ENCODE measurements around the gene INTS15.

INTS15 gene

DNA sequence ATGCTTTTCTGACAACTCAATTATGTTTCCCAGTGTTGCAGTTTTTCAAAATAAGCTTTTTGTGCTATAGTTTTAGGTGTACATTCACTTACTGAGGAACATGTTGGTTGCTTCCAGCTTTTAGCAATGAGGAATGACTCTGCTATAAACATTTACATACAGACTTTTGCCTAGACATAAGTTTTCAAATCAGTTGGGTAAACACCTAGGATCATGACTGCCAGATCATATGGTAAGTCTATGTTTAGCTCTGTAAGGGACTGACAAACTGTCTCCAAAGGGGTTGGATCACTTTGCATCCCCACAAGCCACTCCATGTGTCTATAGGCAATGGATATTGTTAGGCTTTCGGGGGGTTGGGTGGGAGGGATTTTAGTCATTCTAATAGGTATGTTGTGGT lies 27.7 kb upstream of the INTS15 start:
- H3K27me3 ChIP-seq (replicated peaks) = no peaks in the 10 kb centered on the region
- DNase-seq = no peak
- H3K27ac ChIP-seq = no peak overlapping the region
- in situ Hi-C loops (cut with HindIII; ENCODE audit: low pct_ligation_motif_present, low sequenced_read_pairs) = no loop called here
- H3K4me3 ChIP-seq (ENCODE audit: low read depth, low read length) = no peak overlapping the region
- TF ChIP-seq, protein P1, sequence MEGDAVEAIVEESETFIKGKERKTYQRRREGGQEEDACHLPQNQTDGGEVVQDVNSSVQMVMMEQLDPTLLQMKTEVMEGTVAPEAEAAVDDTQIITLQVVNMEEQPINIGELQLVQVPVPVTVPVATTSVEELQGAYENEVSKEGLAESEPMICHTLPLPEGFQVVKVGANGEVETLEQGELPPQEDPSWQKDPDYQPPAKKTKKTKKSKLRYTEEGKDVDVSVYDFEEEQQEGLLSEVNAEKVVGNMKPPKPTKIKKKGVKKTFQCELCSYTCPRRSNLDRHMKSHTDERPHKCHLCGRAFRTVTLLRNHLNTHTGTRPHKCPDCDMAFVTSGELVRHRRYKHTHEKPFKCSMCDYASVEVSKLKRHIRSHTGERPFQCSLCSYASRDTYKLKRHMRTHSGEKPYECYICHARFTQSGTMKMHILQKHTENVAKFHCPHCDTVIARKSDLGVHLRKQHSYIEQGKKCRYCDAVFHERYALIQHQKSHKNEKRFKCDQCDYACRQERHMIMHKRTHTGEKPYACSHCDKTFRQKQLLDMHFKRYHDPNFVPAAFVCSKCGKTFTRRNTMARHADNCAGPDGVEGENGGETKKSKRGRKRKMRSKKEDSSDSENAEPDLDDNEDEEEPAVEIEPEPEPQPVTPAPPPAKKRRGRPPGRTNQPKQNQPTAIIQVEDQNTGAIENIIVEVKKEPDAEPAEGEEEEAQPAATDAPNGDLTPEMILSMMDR (IDR thresholded peaks at IDR 0.05; ENCODE audit: low read depth, low read length, missing control alignments) = no peak
- H3K36me3 ChIP-seq (replicated peaks) = no peaks in the 10 kb centered on the region

DNA sequence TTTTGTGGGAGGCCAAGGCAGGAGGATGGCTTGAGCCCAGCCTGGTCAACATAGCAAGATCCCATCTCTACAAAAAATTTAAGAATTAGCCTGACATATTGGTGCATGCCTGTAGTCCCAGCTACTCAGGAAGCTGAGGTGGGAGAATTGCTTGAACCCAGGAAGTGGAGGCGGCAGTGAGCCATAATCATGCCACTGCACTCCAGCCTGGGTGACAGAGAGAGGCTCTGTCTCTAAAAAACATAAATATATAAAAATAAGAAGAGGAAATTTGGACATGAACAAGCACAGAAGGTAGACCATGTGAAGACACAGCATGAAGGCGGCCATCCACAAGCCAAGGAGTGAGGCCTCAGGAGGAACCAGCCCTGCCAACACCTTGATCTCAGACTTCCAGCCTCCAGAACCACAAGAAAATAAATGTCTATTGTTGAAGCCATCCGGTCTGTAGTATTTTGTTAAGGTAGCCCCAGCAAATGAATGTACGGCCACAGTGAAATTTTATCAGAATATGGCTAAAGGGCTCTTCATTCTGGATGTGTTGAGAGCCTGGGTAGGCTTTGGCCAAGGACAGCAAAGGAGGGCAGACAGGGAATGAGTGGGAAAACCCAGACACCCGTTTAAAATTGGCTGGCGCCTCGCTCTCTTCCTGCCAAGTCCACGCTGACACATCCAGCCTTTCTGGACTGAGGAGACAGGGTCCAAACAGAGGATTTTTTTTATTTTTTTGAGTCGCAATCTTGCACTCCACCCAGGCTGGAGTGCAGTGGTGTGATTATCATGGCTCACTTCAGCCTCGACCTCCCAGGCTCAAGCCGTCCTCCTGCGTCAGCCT lies 25.7 kb upstream of the INTS15 start:
- no peak for DNase-seq
- Histone ChIP-seq H3K4me3 (ENCODE audit: low read depth, low read length) (no peak overlapping the region), H3K36me3 (replicated peaks) (no peaks in the 10 kb centered on the region), H3K27me3 (replicated peaks) (no peaks in the 10 kb centered on the region), H3K27ac (no peak overlapping the region)
- TF ChIP-seq, protein P1 (IDR thresholded peaks at IDR 0.05; ENCODE audit: low read depth, low read length, missing control alignments) = no peak
- in situ Hi-C loops (cut with HindIII; ENCODE audit: low pct_ligation_motif_present, low sequenced_read_pairs) = no loop called here

DNA sequence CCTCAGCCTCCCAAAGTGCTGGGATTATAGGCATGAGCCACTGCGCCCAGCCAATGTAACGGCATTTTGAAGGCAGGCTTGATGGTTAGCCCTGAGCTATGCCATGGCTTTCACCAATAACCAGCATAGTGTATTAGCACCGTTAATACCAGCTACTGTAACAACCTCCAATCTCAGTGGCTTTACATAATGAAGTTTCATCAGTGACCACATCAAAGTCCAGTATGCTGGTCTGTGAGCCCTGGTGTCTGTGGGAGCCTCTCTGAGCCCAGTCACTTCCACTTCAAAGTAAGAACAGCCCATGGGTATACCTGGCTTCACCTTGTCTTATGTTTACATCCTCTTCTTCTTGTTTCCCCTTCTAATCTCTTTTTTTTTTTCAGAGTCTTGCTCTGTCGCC lies 24.2 kb upstream of the INTS15 start:
- in situ Hi-C loops (cut with HindIII; ENCODE audit: low pct_ligation_motif_present, low sequenced_read_pairs) = no loop called here
- Histone ChIP-seq H3K27ac (no peak overlapping the region), H3K4me3 (ENCODE audit: low read depth, low read length) (no peak overlapping the region), H3K27me3 (replicated peaks) (no peaks in the 10 kb centered on the region), H3K36me3 (replicated peaks) (no peaks in the 10 kb centered on the region)
- TF ChIP-seq, protein P1 (IDR thresholded peaks at IDR 0.05; ENCODE audit: low read depth, low read length, missing control alignments) = no peak
- no peak for DNase-seq

- Histone ChIP-seq H3K4me3 (ENCODE audit: low read depth, low read length) (no peak overlapping the region), H3K36me3 (replicated peaks) (no peaks in the 10 kb centered on the region)
Observed at GRCh38 chr7:6567886-6568285, 21.9 kb upstream of the INTS15 start.

GRCh38 chr7:6571160-6571779 lies 18.6 kb upstream of the INTS15 start:
- no peak for DNase-seq
- Histone ChIP-seq H3K4me3 (ENCODE audit: low read depth, low read length) (no peak overlapping the region), H3K27ac (no peak overlapping the region), H3K36me3 (replicated peaks) (no peaks in the 10 kb centered on the region), H3K27me3 (replicated peaks) (no peaks in the 10 kb centered on the region)
- TF ChIP-seq, protein P1 (IDR thresholded peaks at IDR 0.05; ENCODE audit: low read depth, low read length, missing control alignments) = no peak
- in situ Hi-C loops (cut with HindIII; ENCODE audit: low pct_ligation_motif_present, low sequenced_read_pairs) = no loop called here

More at GRCh38 chr7:6567886-6568285, 21.9 kb upstream of the INTS15 start:
- DNase-seq = no peak
- TF ChIP-seq, protein P1 (IDR thresholded peaks at IDR 0.05; ENCODE audit: low read depth, low read length, missing control alignments) = no peak
- in situ Hi-C loops (cut with HindIII; ENCODE audit: low pct_ligation_motif_present, low sequenced_read_pairs) = no loop called here
- no peaks in the 10 kb centered on the region for H3K27me3 ChIP-seq (replicated peaks)
- H3K27ac ChIP-seq = no peak overlapping the region
